Neural progenitor cell (in vitro differentiated cells): ENCODE results near the gene PIGN. TPM values are rescaled to one million over a fixed set of nuclear protein-coding genes. Genes with fewer than 3 reads are reported as not detected.

ENCODE experiments used
- DNase-seq: peaks from one replicate; pipeline ENCODE4 v3.0.0-alpha.2; 2016; ENCODE audit warnings: low spot score
- H2AFZ ChIP-seq: fragments of 200-600 bp; sonication (generic); replicated peaks from 2 replicates; pipeline ENCODE4 v1.6.1; 2016; ENCODE audit warnings: antibody characterized with exemption
- H3F3A ChIP-seq: fragments of 200-600 bp; sonication (generic); 2 replicates; pipeline ENCODE4 v1.6.1; 2016; ENCODE audit warnings: antibody characterized with exemption, low read depth
- H3K27ac ChIP-seq: fragments of 200-600 bp; sonication (generic); 2 replicates; pipeline ENCODE4 v1.5.1; 2016; ENCODE audit warnings: mild to moderate bottlenecking
- H3K27me3 ChIP-seq: fragments of 200-600 bp; sonication (generic); 2 replicates; pipeline ENCODE4 v1.6.1; 2016; ENCODE audit warnings: mild to moderate bottlenecking, moderate library complexity
- H3K36me3 ChIP-seq: fragments of 200-600 bp; sonication (generic); 2 replicates; pipeline ENCODE4 v1.5.1; 2016
- H3K4me1 ChIP-seq: fragments of 200-600 bp; sonication (generic); 2 replicates; pipeline ENCODE4 v1.6.1; 2016; ENCODE audit warnings: mixed run types
- H3K4me2 ChIP-seq: fragments of 200-600 bp; sonication (generic); 2 replicates; pipeline ENCODE4 v1.6.1; 2016
- H3K4me3 ChIP-seq: fragments of 200-600 bp; sonication (generic); 2 replicates; pipeline ENCODE4 v1.5.1; 2016
- H3K79me2 ChIP-seq: fragments of 200-600 bp; sonication (generic); 2 replicates; pipeline ENCODE4 v1.6.1; 2016; ENCODE audit warnings: low read depth
- H3K9ac ChIP-seq: fragments of 200-600 bp; sonication (generic); 2 replicates; pipeline ENCODE4 v1.6.1; 2016
- H3K9me3 ChIP-seq: fragments of 200-600 bp; sonication (generic); 2 replicates; pipeline ENCODE4 v1.5.1; 2016; ENCODE audit warnings: low read depth
- H4K20me1 ChIP-seq: fragments of 200-600 bp; sonication (generic); 2 replicates; pipeline ENCODE4 v1.6.1; 2016; ENCODE audit warnings: low read depth
- H3K27ac Mint-ChIP-seq: 3 replicates; pipeline ENCODE4 v1.8.0; 2021; ENCODE audit warnings: mixed read lengths
- H3K27me3 Mint-ChIP-seq: 2 replicates; pipeline ENCODE4 v1.8.0; 2022; ENCODE audit warnings: low read depth, mild to moderate bottlenecking, inconsistent platforms, moderate library complexity, mixed read lengths; ENCODE audit not compliant: insufficient read depth
- H3K36me3 Mint-ChIP-seq: 3 replicates; pipeline ENCODE4 v1.8.0; 2021; ENCODE audit warnings: mixed read lengths
- H3K4me1 Mint-ChIP-seq: 3 replicates; pipeline ENCODE4 v1.8.0; 2021; ENCODE audit warnings: mixed read lengths
- H3K4me3 Mint-ChIP-seq: 3 replicates; pipeline ENCODE4 v1.8.0; 2021; ENCODE audit warnings: mild to moderate bottlenecking, moderate library complexity, mixed read lengths
- H3K9me3 Mint-ChIP-seq: 3 replicates; pipeline ENCODE4 v1.8.0; 2020; ENCODE audit warnings: mixed read lengths
- CTCF ChIP-seq: fragments of 200-600 bp; sonication (generic); IDR thresholded peaks from 2 replicates; pipeline ENCODE4 v1.5.1; 2017; ENCODE audit warnings: antibody characterized with exemption, mild to moderate bottlenecking
- EZH2 ChIP-seq: fragments of 200-600 bp; sonication (generic); IDR thresholded peaks from 2 replicates; pipeline ENCODE4 v1.6.1; 2017; ENCODE audit warnings: antibody characterized with exemption, mild to moderate bottlenecking, moderate library complexity
- EZH2phosphoT487 ChIP-seq: fragments of 200-600 bp; sonication (generic); IDR thresholded peaks from 2 replicates; pipeline ENCODE4 v1.6.1; 2017; ENCODE audit warnings: antibody characterized with exemption
- total RNA-seq: library from RNA; depleted of rRNA; stranded (reverse); fragments of >200 nt; gene quantifications from 2 replicates; pipeline ENCODE4 v1.2.3, GENCODE V29; 2015; ENCODE audit warnings: low replicate concordance

Gene PIGN
- total RNA-seq, 1 donor from 2014 or later: 48.9 TPM

DNA sequence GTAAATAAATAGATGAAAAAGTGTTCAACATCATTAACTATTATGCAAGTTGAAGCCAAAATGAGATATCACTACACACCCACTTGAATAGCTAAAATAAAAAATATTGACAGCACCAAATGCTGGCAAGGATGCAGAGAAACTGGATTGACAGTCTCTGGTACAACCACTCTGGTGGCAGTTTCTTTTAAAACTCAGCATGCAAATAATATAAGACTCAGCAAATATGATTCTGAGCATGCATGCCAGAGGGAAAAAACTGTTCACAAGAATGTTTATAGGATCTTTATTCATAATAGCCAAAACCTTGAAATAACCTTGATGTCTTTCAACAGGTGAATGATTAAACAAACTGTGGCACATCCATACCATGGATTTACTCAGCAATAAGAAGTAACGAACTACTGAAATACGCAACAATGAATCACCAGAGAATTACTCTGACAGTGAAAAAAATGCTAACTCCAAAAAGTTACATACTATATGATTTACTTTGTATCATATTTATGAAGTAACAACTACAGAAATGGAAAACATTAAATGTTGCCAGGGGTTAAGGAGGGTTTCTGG is 131.8 kb downstream of the PIGN start:
- peaks cover 13% of the 10 kb centered on the region for H3K9me3 Mint-ChIP-seq
- H3K36me3 ChIP-seq: no peaks in the 10 kb centered on the region

DNA sequence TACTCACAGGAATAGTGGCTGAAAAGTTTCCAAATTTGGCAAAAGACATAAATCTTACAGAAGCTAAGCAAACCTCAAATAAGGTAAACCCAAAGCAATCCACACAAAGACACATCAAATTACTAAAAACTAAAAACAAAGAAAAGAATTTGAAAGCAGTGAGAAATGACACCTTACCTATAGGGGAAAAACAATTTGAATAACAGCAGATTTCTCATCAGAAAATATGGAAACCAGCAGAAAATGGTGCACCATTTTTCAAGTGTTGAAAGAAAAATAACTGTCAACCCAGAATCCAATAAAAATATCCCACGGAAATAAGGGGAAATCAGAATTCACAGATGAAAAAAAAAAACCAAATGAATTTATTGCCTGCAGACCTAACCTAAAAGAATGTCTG is 138.6 kb downstream of the PIGN start:
- peaks cover 18% of the 10 kb centered on the region for H3K9me3 Mint-ChIP-seq
- H3K4me3 ChIP-seq: no peak overlapping the region
- no peak overlapping the region for H3K4me3 Mint-ChIP-seq
- H2AFZ ChIP-seq: no peak overlapping the region
- H3K79me2 ChIP-seq: no peaks in the 10 kb centered on the region
- H3K9ac ChIP-seq: no peak overlapping the region
- H3K4me1 Mint-ChIP-seq: peaks cover 8% of the 10 kb centered on the region
- H3K36me3 ChIP-seq: no peaks in the 10 kb centered on the region
- no peaks in the 10 kb centered on the region for H4K20me1 ChIP-seq
- no peaks in the 10 kb centered on the region for H3K4me1 ChIP-seq
- H3K36me3 Mint-ChIP-seq: peaks cover 21% of the 10 kb centered on the region
- no peak overlapping the region for H3K27ac Mint-ChIP-seq
- H3K27ac ChIP-seq: no peak overlapping the region
- H3F3A ChIP-seq: no peaks in the 10 kb centered on the region
- TF ChIP-seq EZH2phosphoT487 (no peak), CTCF (no peak), EZH2 (no peak)
- peaks cover 3% of the 10 kb centered on the region for H3K27me3 Mint-ChIP-seq
- DNase-seq: no peak
- H3K9me3 ChIP-seq: no peaks in the 10 kb centered on the region
- H3K27me3 ChIP-seq: no peaks in the 10 kb centered on the region
- no peak overlapping the region for H3K4me2 ChIP-seq

More for the DNA sequence above, 131.8 kb downstream of the PIGN start:
- TF ChIP-seq EZH2phosphoT487 (no peak), EZH2 (no peak), CTCF (no peak)
- no peak overlapping the region for H3K4me2 ChIP-seq
- H3K4me3 ChIP-seq: no peak overlapping the region
- H3K79me2 ChIP-seq: no peaks in the 10 kb centered on the region
- no peaks in the 10 kb centered on the region for H3K4me1 ChIP-seq
- Mint-ChIP-seq H3K36me3 (peaks cover 12% of the 10 kb centered on the region), H3K27me3 (peaks cover 8% of the 10 kb centered on the region), H3K27ac (no peak overlapping the region), H3K4me3 (no peak overlapping the region), H3K4me1 (no peaks in the 10 kb centered on the region)
- H3F3A ChIP-seq: no peaks in the 10 kb centered on the region
- H2AFZ ChIP-seq: no peak overlapping the region
- H3K27me3 ChIP-seq: no peaks in the 10 kb centered on the region
- no peaks in the 10 kb centered on the region for H3K9me3 ChIP-seq
- no peak for DNase-seq
- H3K27ac ChIP-seq: no peak overlapping the region
- H4K20me1 ChIP-seq: no peaks in the 10 kb centered on the region
- H3K9ac ChIP-seq: no peak overlapping the region

DNA sequence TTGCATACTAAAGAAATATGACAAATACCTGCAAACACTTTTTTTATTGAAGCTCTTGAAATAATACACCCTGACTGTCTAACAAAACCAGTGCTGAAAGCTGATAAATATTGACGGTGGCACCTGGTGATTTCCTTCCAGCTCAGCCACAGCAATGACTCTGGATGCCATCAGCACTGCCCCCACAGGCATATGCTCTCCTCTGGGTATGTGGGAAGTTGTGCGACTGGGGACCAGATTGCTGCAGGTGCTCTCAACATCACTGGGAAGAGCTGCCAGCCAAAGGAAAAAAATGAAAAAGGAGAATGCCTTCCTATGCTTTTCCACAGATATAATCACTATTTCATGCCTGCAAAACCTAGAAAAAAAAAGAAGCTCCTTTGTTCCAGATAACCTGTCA is 141.5 kb downstream of the PIGN start:
- Histone ChIP-seq H3K9me3 (no peaks in the 10 kb centered on the region), H4K20me1 (no peaks in the 10 kb centered on the region), H3K4me2 (no peak overlapping the region), H3K36me3 (no peaks in the 10 kb centered on the region), H2AFZ (no peak overlapping the region), H3K27me3 (no peaks in the 10 kb centered on the region), H3K79me2 (no peaks in the 10 kb centered on the region), H3K27ac (no peak overlapping the region), H3K4me1 (no peaks in the 10 kb centered on the region), H3K4me3 (no peak overlapping the region), H3K9ac (no peak overlapping the region), H3F3A (no peaks in the 10 kb centered on the region)
- Mint-ChIP-seq H3K4me1 (peaks cover 11% of the 10 kb centered on the region), H3K36me3 (peaks cover 15% of the 10 kb centered on the region), H3K4me3 (no peak overlapping the region), H3K27ac (no peak overlapping the region), H3K27me3 (peaks cover 3% of the 10 kb centered on the region), H3K9me3 (peaks cover 14% of the 10 kb centered on the region)
- DNase-seq: no peak
- TF ChIP-seq EZH2 (no peak), CTCF (no peak), EZH2phosphoT487 (no peak)
